AG09319 (cell line): ENCODE data around the gene AKAP10.
A peak's percentile ranks its signal among the peaks of the same experiment; 100 is the strongest.

ENCODE experiments used
- DNase-seq: peaks from one replicate; pipeline ENCODE4 v3.0.0-alpha.2; 2010; ENCODE audit warnings: low read depth; ENCODE audit errors: extremely low read depth
- CTCF ChIP-seq: IDR thresholded peaks from 2 replicates; pipeline ENCODE4 v1.5.1; 2011; ENCODE audit warnings: low read depth, mild to moderate bottlenecking, inconsistent platforms, low read length, moderate library complexity

Gene AKAP10

GRCh38 chr17:19935169-19935568, 42.5 kb downstream of the AKAP10 start:
- DNase-seq, result no peak

GRCh38 chr17:19933628-19934027, 44.0 kb downstream of the AKAP10 start:
- no peak for TF ChIP-seq CTCF
- no peak for DNase-seq

More at GRCh38 chr17:19935169-19935568, 42.5 kb downstream of the AKAP10 start:
- no peak for TF ChIP-seq CTCF

- TF ChIP-seq CTCF, result no peak
- DNase-seq, result no peak
These were observed 44.4 kb downstream of the AKAP10 start for GRCh38 chr17:19933221-19933620.

GRCh38 chr17:19928299-19928698, 49.3 kb downstream of the AKAP10 start:
- peak; percentile 50 for DNase-seq

GRCh38 chr17:19915245-19915978, 62.2 kb downstream of the AKAP10 start:
- TF ChIP-seq CTCF, result no peak
- DNase-seq, result no peak

More at GRCh38 chr17:19928299-19928698, 49.3 kb downstream of the AKAP10 start:
- TF ChIP-seq CTCF, result no peak

- no peak for TF ChIP-seq CTCF
- no peak for DNase-seq
These were observed 66.6 kb downstream of the AKAP10 start for GRCh38 chr17:19911033-19911432.

- no peak for TF ChIP-seq CTCF
- DNase-seq, result no peak
These were observed 68.5 kb downstream of the AKAP10 start for GRCh38 chr17:19909139-19909538.
